Right ventricle myocardium superior (tissue), 1 donor: Measurements from ENCODE around the gene TSKU. TPM values are rescaled to one million over a fixed set of nuclear protein-coding genes. Genes with fewer than 3 reads are reported as not detected.
"Not testable (repeated sequence)": the region's sequence is repeated elsewhere in the genome, so short reads cannot be mapped to it uniquely, and the experiment has no call there.

ENCODE experiments used
- ATAC-seq: fragments of 200-7000 bp; cut with Tn5 transposase; one replicate; pipeline ENCODE4 v1.9.1; 2020; ENCODE audit warnings: mild to moderate bottlenecking; ENCODE audit not compliant: poor library complexity
- DNase-seq: peaks from one replicate; pipeline ENCODE4 v3.0.0-alpha.2; 2020
- intact Hi-C: fragments of 100-400 bp; cut with DNase I; formaldehyde crosslinking; loops from one replicate; pipeline ENCODE4 v1.11.2; 2022
- total RNA-seq: library from RNA; stranded (reverse); fragmentation: NEBNext Ultra II Directional; extraction: Animal tissue kit (Norgen Biotek cat#: 25700); gene quantifications from one replicate; pipeline ENCODE4 v1.2.1, GENCODE V29; 2021
- donor health status: DM: no; HTN: yes; CAD: no; lungs with severe emphysema.

TSKU gene
- total RNA-seq, 1 donor from 2014 or later, result 17.2 TPM

DNA sequence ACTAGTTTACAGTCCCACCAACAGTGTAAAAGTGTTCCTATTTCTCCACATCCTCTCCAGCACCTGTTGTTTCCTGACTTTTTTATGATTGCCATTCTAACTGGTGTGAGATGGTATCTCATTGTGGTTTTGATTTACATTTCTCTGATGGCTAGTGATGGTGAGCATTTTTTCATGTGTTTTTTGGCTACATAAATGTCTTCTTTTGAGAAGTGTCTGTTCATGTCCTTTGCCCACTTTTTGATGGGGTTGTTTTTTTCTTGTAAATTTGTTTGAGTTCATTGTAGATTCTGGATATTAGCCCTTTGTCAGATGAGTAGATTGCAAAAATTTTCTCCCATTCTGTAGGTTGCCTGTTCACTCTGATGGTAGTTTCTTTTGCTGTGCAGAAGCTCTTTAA is 43.8 kb downstream of the TSKU start:
- ATAC-seq, intact Hi-C loops, DNase-seq: not testable (repeated sequence)

- intact Hi-C loops, result no loop called here
- ATAC-seq (no peak), DNase-seq (no peak)
Measured at GRCh38 chr11:76830639-76831327, 47.6 kb downstream of the TSKU start.

DNA sequence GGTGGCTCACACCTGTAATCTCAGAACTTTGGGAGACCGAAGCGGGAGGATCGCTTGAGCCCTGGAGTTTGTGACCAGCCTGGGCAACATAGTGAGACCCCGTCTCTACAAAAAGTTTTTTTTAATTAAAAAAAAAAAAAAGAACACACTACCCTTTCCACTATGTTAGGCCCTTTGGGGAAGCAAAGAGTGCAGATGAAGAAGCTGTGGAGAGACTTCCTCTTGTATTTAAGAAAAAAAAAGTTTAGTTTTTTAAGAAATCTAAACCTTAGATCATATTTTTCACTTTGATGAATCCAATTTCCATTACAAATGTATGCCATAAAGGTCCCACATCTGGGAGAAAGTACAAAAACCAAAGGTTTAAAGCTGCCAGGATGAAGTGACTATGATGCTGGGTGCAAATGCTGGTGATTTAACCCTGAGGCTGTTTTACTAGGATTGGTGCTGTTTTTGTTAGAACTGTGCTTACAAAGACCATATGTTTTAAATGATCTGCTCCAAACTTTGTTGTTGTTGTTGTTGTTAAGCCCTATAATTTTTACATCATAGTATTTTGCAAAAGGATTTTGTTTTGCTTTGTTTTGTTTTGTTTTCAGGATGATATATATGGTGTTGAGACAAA is 48.6 kb downstream of the TSKU start:
- no peak for DNase-seq
- intact Hi-C loops, result no loop called here
- ATAC-seq, result no peak

- no peak for DNase-seq
- no peak for ATAC-seq
- intact Hi-C loops, result no loop called here
Measured at GRCh38 chr11:76832361-76832760, 49.2 kb downstream of the TSKU start.

GRCh38 chr11:76834151-76834550 is 51.0 kb downstream of the TSKU start:
- no peak for ATAC-seq
- intact Hi-C loops, result no loop called here
- no peak for DNase-seq

- DNase-seq (no peak), ATAC-seq (no peak)
- intact Hi-C loops, result no loop called here
Measured at GRCh38 chr11:76835036-76835435, 51.9 kb downstream of the TSKU start.

DNA sequence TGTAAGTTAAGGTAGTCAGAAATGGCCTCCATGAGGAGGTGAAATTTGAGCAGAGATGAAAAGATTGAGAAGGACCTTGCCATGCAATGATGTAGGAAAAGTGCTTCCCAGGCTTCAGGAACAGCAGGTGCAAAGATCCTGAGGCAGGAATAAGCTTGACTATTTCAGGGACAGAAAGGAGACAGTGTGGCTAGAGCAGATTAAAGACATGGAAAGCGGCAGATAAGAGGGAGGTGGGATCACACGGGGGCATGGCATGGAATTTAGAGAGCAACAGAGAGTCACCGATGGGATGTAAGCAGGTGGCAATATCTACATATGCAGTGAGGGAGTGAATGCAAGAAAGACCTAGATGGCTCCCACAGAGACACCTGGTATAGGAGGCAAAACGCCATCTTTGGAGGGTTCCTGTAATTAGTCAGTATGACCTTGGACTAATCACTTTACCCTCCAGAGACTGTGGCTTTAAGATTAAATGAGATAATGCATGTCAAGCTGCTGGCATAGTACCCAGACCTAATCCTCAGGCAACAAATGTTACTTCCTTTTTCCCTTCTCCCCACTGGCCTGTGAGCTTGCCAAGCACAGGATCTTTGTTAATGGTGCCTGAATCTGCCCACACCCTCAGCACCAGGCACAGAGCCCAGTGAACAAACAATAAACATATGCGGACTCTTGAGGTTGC is 52.9 kb downstream of the TSKU start:
- ATAC-seq (peak; percentile 70), DNase-seq (peak; percentile 50)
- intact Hi-C loops, result no loop called here

DNA sequence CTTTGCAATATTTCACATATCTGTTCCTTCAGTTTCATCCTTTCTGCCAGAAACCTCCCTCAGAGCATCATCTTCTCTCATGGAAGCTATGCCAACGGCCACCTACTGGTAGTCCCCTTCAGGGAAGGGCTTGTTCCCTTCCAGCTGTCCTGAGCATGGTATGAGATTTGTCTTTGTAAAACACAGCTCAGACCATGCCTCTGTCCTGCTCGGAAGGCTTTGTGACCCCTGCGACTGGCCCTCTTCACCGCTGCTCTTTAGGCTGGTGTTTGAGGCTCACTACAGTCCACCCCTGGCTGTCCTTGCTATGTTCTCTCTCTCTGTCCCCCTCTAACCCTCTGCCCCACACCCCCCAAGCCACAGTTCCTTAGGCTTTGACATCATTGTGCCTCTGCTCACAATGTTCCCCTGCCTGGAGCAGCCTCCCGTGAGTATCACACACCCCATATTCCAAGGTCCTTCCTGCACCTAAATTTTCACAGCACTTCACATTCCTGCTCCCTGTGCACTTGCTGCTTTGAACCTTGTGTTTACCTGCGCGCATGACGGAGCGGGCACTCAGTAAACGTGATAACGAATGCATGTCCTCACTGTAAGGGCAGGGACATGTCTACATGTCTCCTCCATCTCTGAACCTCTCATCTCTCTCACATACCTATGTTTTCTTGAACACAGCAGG is 53.6 kb downstream of the TSKU start:
- ATAC-seq (no peak), DNase-seq (no peak)
- intact Hi-C loops, result no loop called here

DNA sequence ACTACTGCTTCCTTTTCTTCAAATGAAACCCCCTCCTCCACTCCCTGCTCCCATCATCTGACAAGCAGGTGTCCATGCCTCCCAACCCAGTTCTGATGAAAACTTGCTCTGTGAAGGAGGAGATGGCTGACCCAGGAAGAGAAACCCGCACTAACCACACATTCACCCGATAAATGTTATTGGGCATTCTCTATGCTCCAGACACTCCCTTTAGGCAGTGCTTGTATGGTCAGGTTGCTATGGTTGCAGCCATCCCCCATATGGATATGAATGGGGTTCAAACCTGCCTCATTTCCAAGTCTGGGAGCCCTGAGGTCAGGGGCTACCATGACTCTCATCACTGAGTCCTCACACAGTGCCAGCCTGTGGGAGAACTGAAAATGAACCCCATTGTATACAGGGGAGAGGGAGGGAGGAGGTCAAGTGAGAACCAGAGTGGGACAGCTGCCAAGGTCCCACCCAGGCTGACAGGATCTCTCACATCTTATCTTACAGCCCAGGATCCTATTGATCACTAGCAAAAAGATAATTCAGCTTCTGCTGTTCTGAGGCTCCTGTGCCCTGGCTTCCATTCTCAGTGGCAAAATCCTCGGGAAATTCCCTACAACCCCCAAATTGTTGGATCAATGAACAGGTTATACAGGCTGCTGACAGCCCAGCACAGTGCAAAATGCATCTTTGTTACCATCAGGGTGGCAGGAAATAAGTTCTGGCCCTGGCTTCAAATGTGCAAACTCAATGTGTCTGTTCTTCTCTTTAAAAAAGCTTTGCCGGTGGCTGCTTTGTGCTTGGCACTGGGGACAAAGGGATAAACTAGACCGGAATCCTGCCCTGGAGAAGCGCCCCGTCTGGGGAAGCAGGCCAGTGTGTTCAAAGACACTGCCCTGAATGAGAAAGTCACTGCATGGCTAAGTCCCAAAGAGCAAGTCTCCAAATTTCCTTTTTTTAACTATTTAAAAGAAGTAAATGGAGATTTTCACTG is 54.8 kb downstream of the TSKU start:
- no peak for DNase-seq
- no peak for ATAC-seq
- intact Hi-C loops, result no loop called here

- no peak for ATAC-seq
- DNase-seq, result no peak
- intact Hi-C loops, result no loop called here
Measured at GRCh38 chr11:76838678-76839068, 55.5 kb downstream of the TSKU start.

DNA sequence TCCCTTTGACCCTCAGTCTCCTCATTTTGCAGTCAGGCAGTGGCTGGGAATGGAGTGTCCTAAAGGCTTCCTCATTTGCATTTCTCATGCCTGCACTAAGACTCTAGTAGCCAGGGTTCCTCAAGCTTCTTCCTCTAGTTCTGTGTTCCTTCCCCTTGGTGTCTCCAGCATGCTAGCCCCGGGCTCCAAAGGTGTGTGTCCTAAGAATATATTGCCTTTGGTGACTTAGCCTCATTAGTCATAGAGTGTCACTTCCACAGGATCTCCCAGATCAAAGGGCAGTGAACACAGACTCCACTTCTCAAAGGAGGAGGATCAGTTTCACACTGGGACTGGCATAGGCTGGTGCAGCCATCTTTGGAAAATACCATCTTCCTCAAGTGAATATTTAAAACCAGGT is 56.2 kb downstream of the TSKU start:
- DNase-seq (no peak), ATAC-seq (peak; percentile 42)
- intact Hi-C loops, result no loop called here

DNA sequence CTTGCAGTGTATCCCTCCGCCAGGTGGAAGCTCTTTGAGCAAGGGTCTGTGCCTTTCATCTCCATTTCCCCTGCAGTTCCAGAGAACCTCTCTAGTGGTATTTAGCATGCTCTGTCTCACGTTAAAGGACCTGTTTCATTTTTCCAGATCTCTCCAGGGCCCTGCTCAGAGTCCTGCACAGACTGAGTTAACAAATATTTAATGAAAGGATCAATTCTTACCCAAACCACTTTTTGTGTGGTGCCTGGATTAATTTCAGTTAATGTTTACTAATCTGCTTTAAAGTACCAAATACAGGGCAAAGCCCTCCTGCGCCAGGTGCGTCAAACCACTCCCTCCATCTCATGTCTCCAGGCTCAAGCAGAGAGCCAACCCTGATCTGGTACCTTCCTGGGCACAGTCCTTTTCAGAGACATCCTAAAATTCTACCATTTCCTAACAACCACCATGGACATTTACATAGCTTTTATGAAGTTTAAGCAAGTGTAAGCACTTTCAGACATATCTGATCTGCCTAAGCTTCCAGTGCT is 58.8 kb downstream of the TSKU start:
- DNase-seq (no peak), ATAC-seq (no peak)
- intact Hi-C loops, result no loop called here

DNA sequence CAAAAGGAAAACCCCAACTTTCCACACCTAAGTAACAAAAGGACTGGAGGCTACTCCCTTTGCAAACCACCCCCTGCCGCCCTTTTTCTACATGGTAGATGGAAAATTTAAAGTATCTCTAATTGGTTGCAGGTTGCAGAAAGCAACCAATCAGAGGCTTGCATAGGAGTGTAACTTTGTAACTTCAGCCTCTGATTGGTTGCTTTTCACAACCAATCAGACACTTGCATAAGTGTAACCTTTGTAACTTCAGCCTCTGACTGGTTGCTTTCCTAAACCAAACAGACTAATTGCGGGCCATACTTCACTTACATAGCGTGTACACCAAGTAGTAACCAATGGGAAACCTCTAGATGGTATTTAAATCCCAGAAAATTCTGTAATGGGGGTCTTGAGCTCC is 60.8 kb downstream of the TSKU start:
- ATAC-seq, result no peak
- intact Hi-C loops, result no loop called here
- DNase-seq, result no peak

DNA sequence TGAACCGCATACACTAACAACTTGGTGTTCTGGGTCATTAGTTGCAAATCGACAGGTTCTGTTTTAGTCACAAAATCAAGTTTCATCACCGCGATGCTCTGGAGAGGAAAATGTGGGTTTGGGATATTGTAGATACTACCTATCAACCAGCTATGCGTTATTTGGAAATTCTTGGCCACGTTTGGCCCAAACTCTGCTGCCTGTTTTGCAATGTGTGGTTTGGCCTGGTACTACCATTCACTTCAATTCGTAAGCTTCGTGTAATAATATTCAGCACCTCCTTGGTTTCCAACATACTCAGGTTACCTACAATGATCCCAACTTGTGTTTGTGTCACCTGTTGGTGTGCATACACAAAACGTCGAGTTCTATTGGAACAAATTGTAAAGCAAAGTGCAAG is 61.4 kb downstream of the TSKU start:
- DNase-seq, result no peak
- intact Hi-C loops, result no loop called here
- ATAC-seq, result no peak

DNA sequence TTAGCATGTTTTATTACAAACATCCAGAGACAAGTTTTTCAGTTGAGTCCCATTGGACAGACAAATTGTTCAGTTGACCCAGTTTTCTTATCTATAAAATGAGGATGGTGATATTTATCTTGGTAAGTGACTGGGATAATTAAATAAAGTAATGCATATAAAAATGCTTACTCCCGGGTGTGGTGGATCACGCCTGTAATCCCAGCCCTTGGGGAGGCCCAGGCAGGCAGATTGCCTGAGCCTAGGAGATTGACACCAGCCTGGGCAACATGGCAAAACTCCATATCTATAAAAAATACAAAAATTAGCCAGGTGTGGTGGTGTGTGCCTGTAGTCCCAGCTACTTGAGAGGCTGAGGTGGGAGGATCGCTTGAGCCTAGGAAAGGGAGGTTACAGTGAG is 61.9 kb downstream of the TSKU start:
- intact Hi-C loops, result no loop called here
- no peak for ATAC-seq

DNA sequence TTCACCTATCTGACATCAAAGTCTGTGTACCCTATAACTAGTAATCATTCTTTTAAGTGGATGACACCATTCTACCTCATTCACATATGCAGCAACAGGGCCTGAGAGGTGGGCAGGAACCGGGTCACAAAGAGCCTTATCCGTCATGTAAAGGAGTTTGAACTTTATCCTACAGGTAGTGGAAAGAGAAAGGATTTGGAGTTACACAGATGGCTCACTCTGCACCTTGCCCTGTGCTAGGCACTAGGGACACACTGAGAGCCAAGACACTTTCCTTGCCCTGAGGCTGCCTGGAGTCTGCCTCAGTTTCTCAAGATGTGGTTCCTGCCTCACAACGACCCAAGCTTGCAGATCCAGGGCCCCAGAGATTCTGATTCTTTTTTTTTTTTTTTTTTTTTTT is 63.3 kb downstream of the TSKU start:
- intact Hi-C loops, result no loop called here
- ATAC-seq, result no peak

More for the DNA sequence above, 61.9 kb downstream of the TSKU start:
- DNase-seq, result no peak

More for the DNA sequence above, 63.3 kb downstream of the TSKU start:
- no peak for DNase-seq
